Spleen (tissue), 11 donors: ENCODE measurements around the gene MFN2. TPM values are rescaled to one million over a fixed set of nuclear protein-coding genes. Genes with fewer than 3 reads are reported as not detected.

Source experiments
- DNase-seq: peaks from one replicate; pipeline ENCODE4 v3.0.0-alpha.2; 2020
- H3K27ac ChIP-seq, 8 donors: fragments of 200-600 bp; sonication (generic) in 7 of 8; 1 replicate in 4 of 8; 2 replicates in 4 of 8; pipeline versions ENCODE4 v1.5.0 to v1.8.0; 2016 to 2021; ENCODE audit warnings: inconsistent platforms in 4 of 8, mild to moderate bottlenecking in 4 of 8, moderate library complexity in 1 of 8
- H3K27me3 ChIP-seq, 7 donors: fragments of 200-600 bp; sonication (generic) in 6 of 7; replicated peaks in 1 of 7; 1 replicate in 4 of 7; 2 replicates in 3 of 7; pipeline versions ENCODE4 v1.5.0 to v1.8.0; 2016 to 2021; ENCODE audit warnings: inconsistent platforms in 3 of 7, mild to moderate bottlenecking in 1 of 7
- H3K36me3 ChIP-seq, 6 donors: fragments of 200-600 bp; sonication (generic) in 5 of 6; 1 replicate in 4 of 6; 2 replicates in 2 of 6; pipeline versions ENCODE4 v1.5.0 to v1.8.0; 2016 to 2021; ENCODE audit warnings: inconsistent platforms in 2 of 6
- H3K4me1 ChIP-seq, 6 donors: fragments of 200-600 bp; sonication (generic) in 5 of 6; 1 replicate in 3 of 6; 2 replicates in 3 of 6; pipeline versions ENCODE4 v1.5.0 to v1.8.0; 2016 to 2021; ENCODE audit warnings: inconsistent platforms in 3 of 6
- H3K4me3 ChIP-seq, 8 donors: fragments of 200-600 bp; sonication (generic) in 7 of 8; 1 replicate in 4 of 8; 2 replicates in 4 of 8; pipeline versions ENCODE4 v1.5.0 to v1.8.0; 2016 to 2021; ENCODE audit warnings: inconsistent platforms in 4 of 8, mild to moderate bottlenecking in 4 of 8, moderate library complexity in 2 of 8
- H3K9me3 ChIP-seq, 8 donors: fragments of 200-600 bp; sonication (generic) in 7 of 8; 1 replicate in 4 of 8; 2 replicates in 4 of 8; pipeline versions ENCODE4 v1.5.0 to v1.8.0; 2016 to 2021; ENCODE audit warnings: inconsistent platforms in 4 of 8
- CTCF ChIP-seq, 11 experiments: fragments of 200-600 bp in 7 of 11; fragments of 450-650 bp in 4 of 11; sonication (generic) in 4 of 11; IDR thresholded peaks in 8 of 11; conservative IDR thresholded peaks in 3 of 11; 1 replicate in 7 of 11; 2 replicates in 4 of 11; pipeline versions ENCODE4 v1.4.0 to v1.8.0; 2016 to 2021; ENCODE audit warnings: antibody characterized with exemption in 11 of 11, inconsistent platforms in 4 of 11, mild to moderate bottlenecking in 1 of 11
- POLR2A ChIP-seq, 3 donors: fragments of 450-650 bp; IDR thresholded peaks; one replicate each; pipeline ENCODE4 v1.5.1; 2017; ENCODE audit warnings: antibody characterized with exemption in 3 of 3, mild to moderate bottlenecking in 1 of 3
- POLR2AphosphoS5 ChIP-seq, 3 donors: sonication (generic); formaldehyde crosslinking; IDR thresholded peaks; one replicate each; pipeline ENCODE4 v1.5.1; 2017; ENCODE audit warnings: antibody characterized with exemption in 3 of 3
- WGBS, 5 donors: extraction: QIAGEN DNeasy Blood & Tissue Kit in 3 of 5; methylation state at CpG; one replicate each; pipeline versions ENCODE4 v1.1.5 to v1.1.7; 2013 to 2018; 5-methylcytosine and 5-hydroxymethylcytosine counted together
- intact Hi-C: fragments of 100-400 bp; cut with DNase I; formaldehyde crosslinking; loops from one replicate; pipeline ENCODE4 v1.15.0; 2023; ENCODE audit warnings: low total_unique reads
- polyA plus RNA-seq, 3 donors: library from polyadenylated mRNA; stranded (reverse); fragments of 200-250 nt; gene quantifications; one replicate each; pipeline ENCODE4 v1.2.1, GENCODE V29; 2013
- total RNA-seq, 7 donors: library from RNA; depleted of rRNA in 3 of 7; stranded (reverse); fragments of >200 nt in 3 of 7; fragmentation: NEBNext Ultra II Directional in 4 of 7; extraction: Animal tissue kit (Norgen Biotek cat#: 25700) in 4 of 7; gene quantifications; one replicate each; pipeline versions ENCODE4 v1.1.0 to v1.2.1, GENCODE V29; 2016 to 2021
- donor health status: healthy with polysubstance abuse.
- donor health status: DM: no; HTN: no; CAD: no; lungs with moderate emphysema.
- donor health status: DM: no; HTN: no; CAD: no.
- donor health status: Bipolar disorder and iron deficiency.
- donor health status: healthy.
- donor health status: DM: no; HTN: no; CAD: no.
- donor health status: DM: yes; HTN: yes; CAD: no.

MFN2 gene
- total and polyA plus RNA-seq, 10 donors = 14.8 to 69.6 (median 60.5) TPM

GRCh38 chr1:11940260-11940921, 39.9 kb upstream of the MFN2 start:
- DNase-seq = no peak
- intact Hi-C loops = no loop called here
- WGBS, 5 donors = 86 to 92% (median 90%) methylated on average over 9 of the region's 9 CpGs
- Histone ChIP-seq H3K9me3 (no peaks in the 10 kb centered on the region), H3K36me3 (peaks cover 0 to 52% (median 0%) of the 10 kb centered on the region in 6 donors), H3K4me3 (no peak overlapping the region), H3K27ac (no peak overlapping the region), H3K4me1 (peaks cover 0 to 35% (median 7%) of the 10 kb centered on the region in 6 donors), H3K27me3 (no peaks in the 10 kb centered on the region)
- TF ChIP-seq POLR2AphosphoS5 (IDR thresholded peaks at IDR 0.05) (no peak), CTCF (IDR thresholded peaks at IDR 0.05 in 8 of 11, conservative IDR thresholded peaks at IDR 0.05 in 3 of 11) (no peak), POLR2A (IDR thresholded peaks at IDR 0.05) (no peak)

GRCh38 chr1:11942280-11942679, 38.0 kb upstream of the MFN2 start:
- H3K4me1 ChIP-seq = peaks cover 0 to 20% (median 0%) of the 10 kb centered on the region in 6 donors
- no peaks in the 10 kb centered on the region for H3K9me3 ChIP-seq
- peaks cover 0 to 59% (median 0%) of the 10 kb centered on the region in 6 donors for H3K36me3 ChIP-seq
- 91 to 97% (median 93%) methylated on average over 3 to 4 of the region's 4 CpGs for WGBS, 5 donors
- H3K27ac ChIP-seq = no peak overlapping the region
- H3K4me3 ChIP-seq = no peak overlapping the region
- TF ChIP-seq POLR2A (IDR thresholded peaks at IDR 0.05) (no peak), POLR2AphosphoS5 (IDR thresholded peaks at IDR 0.05) (no peak), CTCF (IDR thresholded peaks at IDR 0.05 in 8 of 11, conservative IDR thresholded peaks at IDR 0.05 in 3 of 11) (no peak)
- no peaks in the 10 kb centered on the region for H3K27me3 ChIP-seq
- no peak for DNase-seq
- intact Hi-C loops = no loop called here

- H3K36me3 ChIP-seq = peaks cover 0 to 55% (median 0%) of the 10 kb centered on the region in 6 donors
- TF ChIP-seq POLR2AphosphoS5 (IDR thresholded peaks at IDR 0.05) (no peak), CTCF (IDR thresholded peaks at IDR 0.05 in 8 of 11, conservative IDR thresholded peaks at IDR 0.05 in 3 of 11) (no peak)
- intact Hi-C loops = no loop called here
- no peaks in the 10 kb centered on the region for H3K9me3 ChIP-seq
- no peak overlapping the region for H3K4me3 ChIP-seq
- DNase-seq = no peak
- H3K4me1 ChIP-seq = peaks cover 0 to 8% (median 0%) of the 10 kb centered on the region in 6 donors
- H3K27ac ChIP-seq = no peak overlapping the region
- no peaks in the 10 kb centered on the region for H3K27me3 ChIP-seq
- WGBS, 5 donors = 89 to 94% (median 91%) methylated on average over 4 of the region's 4 CpGs
Observed at GRCh38 chr1:11943619-11944018, 36.6 kb upstream of the MFN2 start.

- Histone ChIP-seq H3K27me3 (no peaks in the 10 kb centered on the region), H3K27ac (no peak overlapping the region), H3K36me3 (peaks cover 0 to 63% (median 0%) of the 10 kb centered on the region in 6 donors), H3K9me3 (no peaks in the 10 kb centered on the region), H3K4me3 (no peak overlapping the region), H3K4me1 (no peaks in the 10 kb centered on the region)
- DNase-seq = no peak
- no peak for TF ChIP-seq CTCF (IDR thresholded peaks at IDR 0.05 in 8 of 11, conservative IDR thresholded peaks at IDR 0.05 in 3 of 11)
- TF ChIP-seq POLR2A (IDR thresholded peaks at IDR 0.05) = no peak
- TF ChIP-seq POLR2AphosphoS5 (IDR thresholded peaks at IDR 0.05) = no peak
- 79 to 86% (median 84%) methylated on average over 11 to 12 of the region's 12 CpGs for WGBS, 5 donors
- intact Hi-C loops = no loop called here
Observed at GRCh38 chr1:11944358-11944931, 35.8 kb upstream of the MFN2 start.
